Nephron progenitor cell (in vitro differentiated cells): ENCODE data around the gene CREB5.
A peak's percentile ranks its signal among the peaks of the same experiment; 100 is the strongest.
"Not testable (repeated sequence)": the region's sequence is repeated elsewhere in the genome, so short reads cannot be mapped to it uniquely, and the experiment has no call there.

ENCODE experiments used
- DNase-seq: peaks from one replicate; pipeline ENCODE4 v3.0.0; 2021
- H3K27ac Mint-ChIP-seq: 2 replicates; pipeline ENCODE4 v1.8.0; 2021; ENCODE audit warnings: mild to moderate bottlenecking, moderate library complexity, mixed read lengths
- H3K27me3 Mint-ChIP-seq: 2 replicates; pipeline ENCODE4 v1.8.0; 2021; ENCODE audit warnings: mild to moderate bottlenecking, low read depth, mixed read lengths; ENCODE audit not compliant: poor library complexity
- H3K36me3 Mint-ChIP-seq: 2 replicates; pipeline ENCODE4 v1.8.0; 2021; ENCODE audit warnings: low read depth, mixed read lengths
- H3K4me1 Mint-ChIP-seq: 2 replicates; pipeline ENCODE4 v1.8.0; 2021; ENCODE audit warnings: mixed read lengths
- H3K4me3 Mint-ChIP-seq: 2 replicates; pipeline ENCODE4 v1.8.0; 2021; ENCODE audit warnings: mild to moderate bottlenecking, moderate library complexity, mixed read lengths
- H3K9me3 Mint-ChIP-seq: 2 replicates; pipeline ENCODE4 v1.8.0; 2021; ENCODE audit warnings: mild to moderate bottlenecking, moderate library complexity, mixed read lengths
- CTCF ChIP-seq: fragments of 200-600 bp; sonication (generic); IDR thresholded peaks from 2 replicates; pipeline ENCODE4 v1.5.0; 2021; ENCODE audit warnings: antibody characterized with exemption

The CREB5 gene

DNA sequence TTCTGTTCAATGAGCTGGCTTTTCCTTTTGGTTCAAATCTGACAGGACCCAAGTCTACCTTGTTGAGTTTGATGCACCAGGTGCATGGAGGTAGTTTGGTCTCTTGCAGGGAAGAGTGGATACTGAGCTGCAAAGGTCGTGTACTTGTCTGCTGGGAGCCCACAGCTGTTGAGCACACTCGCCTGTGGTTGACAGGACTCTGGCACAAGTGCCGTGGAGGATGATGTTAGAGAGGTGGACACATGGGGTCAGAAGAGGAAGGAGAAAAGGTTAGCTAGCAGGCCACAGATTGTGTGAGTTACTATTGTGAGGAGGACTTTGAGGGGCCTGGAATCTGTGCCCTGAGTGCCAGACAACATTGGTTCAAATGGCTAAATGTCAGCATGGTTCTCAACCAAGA, 197.3 kb downstream of the CREB5 start:
- no peak overlapping the region for H3K4me3 Mint-ChIP-seq
- no peak overlapping the region for H3K27ac Mint-ChIP-seq
- no peaks in the 10 kb centered on the region for H3K9me3 Mint-ChIP-seq
- no peak for DNase-seq
- H3K36me3 Mint-ChIP-seq, result no peaks in the 10 kb centered on the region
- H3K4me1 Mint-ChIP-seq, result peaks cover 55% of the 10 kb centered on the region
- no peak for TF ChIP-seq CTCF
- H3K27me3 Mint-ChIP-seq, result peaks cover 9% of the 10 kb centered on the region

DNA sequence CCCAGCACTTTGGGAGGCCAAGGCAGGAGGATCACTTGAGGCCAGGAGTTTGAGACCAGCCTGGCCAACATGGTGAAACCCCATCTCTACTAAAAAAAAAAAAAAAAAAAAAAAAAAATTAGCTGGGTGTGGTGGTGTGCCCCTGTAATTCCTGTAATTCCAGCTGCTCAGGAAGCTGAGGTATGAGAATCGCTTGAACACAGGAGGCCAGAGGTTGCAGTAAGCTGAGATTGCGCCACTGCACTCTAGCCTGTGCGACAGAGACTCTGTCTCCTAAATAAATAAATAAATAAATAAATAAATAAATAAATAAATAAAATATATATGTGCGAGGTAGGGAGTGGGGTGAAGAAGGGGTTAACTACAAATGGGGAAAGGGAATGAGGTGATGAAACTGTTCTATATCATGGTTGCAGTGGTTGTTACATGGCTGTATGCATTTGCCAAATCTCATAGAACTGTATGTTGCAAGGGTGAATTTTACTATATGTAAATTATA, 199.1 kb downstream of the CREB5 start:
- H3K27ac Mint-ChIP-seq, result not testable (repeated sequence)

DNA sequence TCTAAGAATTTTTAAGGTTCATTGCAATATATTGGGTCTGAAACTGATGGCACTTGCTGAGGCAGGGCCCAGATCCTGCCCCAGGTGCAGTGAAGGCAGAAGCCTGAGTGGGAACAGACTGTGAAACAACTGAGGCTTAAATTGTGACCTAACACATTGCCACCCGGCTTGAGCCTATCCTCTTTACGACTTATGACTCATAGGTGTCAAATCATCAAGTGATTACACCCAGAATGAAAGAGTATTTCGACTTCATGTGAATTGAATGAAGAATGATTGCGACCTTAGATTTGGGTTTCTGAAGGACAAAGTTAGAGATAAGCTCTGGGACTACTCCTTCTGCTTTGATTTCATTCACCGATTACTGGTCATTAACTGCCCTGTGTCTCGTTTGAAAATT, 200.9 kb downstream of the CREB5 start:
- Mint-ChIP-seq H3K9me3 (no peaks in the 10 kb centered on the region), H3K27ac (no peak overlapping the region), H3K27me3 (peaks cover 2% of the 10 kb centered on the region), H3K4me1 (peaks cover 31% of the 10 kb centered on the region), H3K4me3 (no peak overlapping the region), H3K36me3 (no peaks in the 10 kb centered on the region)
- TF ChIP-seq CTCF, result no peak
- DNase-seq, result no peak

More for the DNA sequence above, 199.1 kb downstream of the CREB5 start:
- H3K9me3 Mint-ChIP-seq, H3K36me3 Mint-ChIP-seq, H3K27me3 Mint-ChIP-seq, H3K4me3 Mint-ChIP-seq, DNase-seq: not testable (repeated sequence)
- H3K4me1 Mint-ChIP-seq, result peaks cover 46% of the 10 kb centered on the region

DNA sequence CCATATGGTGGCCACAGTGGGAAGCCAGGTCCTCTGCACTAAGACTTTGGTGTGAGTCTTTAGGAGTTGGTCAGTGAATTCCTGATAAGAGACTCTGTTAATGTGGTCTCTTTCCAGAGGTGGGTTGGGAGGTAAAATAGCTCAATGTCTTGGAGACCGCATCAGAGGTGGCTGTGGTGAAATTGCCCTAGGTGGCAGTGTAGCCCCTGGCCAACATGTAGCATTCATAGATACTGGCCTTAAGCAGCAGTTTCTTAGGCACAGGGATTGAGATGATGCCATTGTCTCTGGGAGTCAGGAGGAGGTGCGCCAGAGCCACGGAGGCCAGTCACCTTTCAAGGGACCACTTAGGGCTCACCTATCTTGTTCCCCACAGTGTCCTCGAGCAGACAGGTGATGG, 202.8 kb downstream of the CREB5 start:
- no peak for DNase-seq
- Mint-ChIP-seq H3K9me3 (no peaks in the 10 kb centered on the region), H3K4me3 (no peak overlapping the region), H3K27me3 (peaks cover 3% of the 10 kb centered on the region), H3K36me3 (no peaks in the 10 kb centered on the region), H3K27ac (no peak overlapping the region), H3K4me1 (peaks cover 12% of the 10 kb centered on the region)
- TF ChIP-seq CTCF, result peak; percentile 14

- Mint-ChIP-seq H3K27me3 (peaks cover 2% of the 10 kb centered on the region), H3K4me1 (peaks cover 10% of the 10 kb centered on the region), H3K36me3 (no peaks in the 10 kb centered on the region), H3K9me3 (no peaks in the 10 kb centered on the region), H3K4me3 (no peak overlapping the region), H3K27ac (no peak overlapping the region)
- DNase-seq, result no peak
- no peak for TF ChIP-seq CTCF
These were observed 205.1 kb downstream of the CREB5 start for GRCh38 chr7:28617308-28617880.

DNA sequence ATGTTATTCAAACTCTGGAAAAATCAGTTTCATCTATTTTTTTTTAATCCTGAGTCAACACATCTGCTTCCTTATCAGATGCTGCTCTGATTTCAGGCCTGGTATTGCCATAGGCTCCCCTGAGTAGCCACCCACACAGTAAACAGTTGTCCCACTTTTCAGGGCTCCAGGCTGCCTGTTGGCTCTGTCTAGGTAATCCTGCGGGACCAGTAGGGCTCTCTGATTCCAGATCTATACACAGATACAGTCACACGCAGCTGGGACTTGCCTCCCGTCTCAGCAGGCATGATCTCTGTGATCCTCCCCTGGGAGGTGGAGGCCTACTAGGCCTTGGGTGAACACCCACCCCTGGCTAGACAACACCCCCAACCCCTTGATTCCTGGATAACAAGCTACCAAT, 206.1 kb downstream of the CREB5 start:
- Mint-ChIP-seq H3K4me3 (no peak overlapping the region), H3K27me3 (peaks cover 2% of the 10 kb centered on the region), H3K36me3 (no peaks in the 10 kb centered on the region), H3K4me1 (peaks cover 8% of the 10 kb centered on the region), H3K9me3 (no peaks in the 10 kb centered on the region), H3K27ac (no peak overlapping the region)
- DNase-seq, result no peak
- no peak for TF ChIP-seq CTCF
